GM19397 (cell line): ENCODE measurements around the gene RNF212.
"Not testable (repeated sequence)": the region's sequence is repeated elsewhere in the genome, so short reads cannot be mapped to it uniquely, and the experiment has no call there.

Experiments
- ATAC-seq: cut with Tn5 transposase; IDR thresholded peaks from one replicate; pipeline ENCODE4 v1.9.1; 2021; ENCODE audit warnings: mild to moderate bottlenecking, moderate library complexity; ENCODE audit not compliant: unreplicated experiment

RNF212 gene

GRCh38 chr4:1072830-1073446 lies 40.4 kb downstream of the RNF212 start:
- ATAC-seq = no peak

DNA sequence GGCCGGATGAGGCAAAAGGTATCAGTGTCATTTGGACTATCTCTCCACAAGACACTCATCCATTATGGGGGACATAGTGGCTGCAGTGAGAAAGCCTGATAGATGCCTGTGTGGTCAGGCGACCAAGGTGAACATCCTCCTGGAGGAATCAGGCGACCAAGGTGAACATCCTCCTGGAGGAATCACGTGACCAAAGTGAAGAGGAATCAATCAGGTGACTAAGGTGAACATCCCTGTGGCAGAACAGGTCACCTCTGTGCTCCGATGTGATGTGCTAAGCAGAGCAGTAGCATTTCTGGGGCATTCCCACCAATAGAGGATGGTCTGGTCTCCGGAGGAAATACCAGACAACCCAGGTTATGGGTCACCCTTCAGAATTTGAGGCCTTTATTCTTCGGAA lies 44.0 kb downstream of the RNF212 start:
- no peak for ATAC-seq

DNA sequence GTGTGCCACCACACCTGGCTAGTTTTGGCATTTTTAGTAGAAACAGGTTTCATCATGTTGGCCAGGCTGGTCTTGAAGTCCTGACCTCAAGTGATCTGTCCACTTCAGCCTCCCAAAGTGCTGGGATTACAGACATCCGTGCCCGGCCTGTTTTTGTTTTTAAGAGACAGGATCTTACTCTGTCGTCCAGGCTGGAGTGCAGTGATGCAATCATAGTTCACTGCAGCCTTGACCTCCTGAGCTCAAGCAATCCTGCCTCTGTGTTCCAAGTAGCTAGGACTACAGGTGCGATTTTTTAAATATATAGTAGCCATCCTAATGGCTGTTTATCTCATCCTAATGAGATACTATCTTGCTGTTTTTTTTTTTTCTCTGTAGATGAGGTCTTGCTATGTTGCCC lies 47.6 kb downstream of the RNF212 start:
- ATAC-seq = no peak

DNA sequence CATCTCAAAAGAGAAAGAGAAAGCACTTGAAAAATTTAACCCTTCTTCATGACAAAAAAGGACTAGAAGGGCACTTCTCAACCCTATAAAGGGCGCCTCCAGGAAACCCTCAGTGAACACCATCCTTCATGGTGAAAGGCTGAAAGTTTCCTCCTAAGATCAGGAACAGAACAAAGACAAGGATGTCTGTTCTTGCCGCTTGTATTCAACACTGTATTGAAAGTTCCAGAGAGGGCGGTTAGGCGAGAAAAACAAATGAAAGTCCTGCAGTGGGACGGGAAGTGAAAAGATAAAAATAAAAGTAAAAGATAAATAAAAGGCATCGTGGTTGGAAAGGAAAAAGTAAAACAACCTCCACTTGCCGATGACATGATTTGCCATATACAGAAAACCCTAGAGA lies 50.9 kb downstream of the RNF212 start:
- no peak for ATAC-seq

DNA sequence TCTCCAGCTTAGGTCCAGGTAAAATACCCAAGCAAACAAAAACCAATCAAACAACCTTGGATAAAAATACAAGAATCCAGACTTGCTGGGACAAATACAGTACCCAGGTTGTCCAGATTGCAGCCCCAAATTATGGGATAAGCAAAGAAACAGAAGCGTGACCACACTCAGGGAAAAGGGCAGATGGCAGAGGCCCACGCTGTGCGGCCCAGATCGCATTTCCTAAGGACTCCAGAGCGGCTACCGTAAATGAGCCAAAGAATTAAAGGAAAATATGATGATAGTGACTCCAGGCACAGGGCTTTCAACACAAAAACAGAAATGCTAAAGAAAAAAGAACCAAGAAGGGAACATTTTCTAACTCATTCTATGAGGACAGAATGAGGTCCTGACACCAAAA lies 51.6 kb downstream of the RNF212 start:
- ATAC-seq = no peak

GRCh38 chr4:1061056-1061700 lies 52.2 kb downstream of the RNF212 start:
- no peak for ATAC-seq

DNA sequence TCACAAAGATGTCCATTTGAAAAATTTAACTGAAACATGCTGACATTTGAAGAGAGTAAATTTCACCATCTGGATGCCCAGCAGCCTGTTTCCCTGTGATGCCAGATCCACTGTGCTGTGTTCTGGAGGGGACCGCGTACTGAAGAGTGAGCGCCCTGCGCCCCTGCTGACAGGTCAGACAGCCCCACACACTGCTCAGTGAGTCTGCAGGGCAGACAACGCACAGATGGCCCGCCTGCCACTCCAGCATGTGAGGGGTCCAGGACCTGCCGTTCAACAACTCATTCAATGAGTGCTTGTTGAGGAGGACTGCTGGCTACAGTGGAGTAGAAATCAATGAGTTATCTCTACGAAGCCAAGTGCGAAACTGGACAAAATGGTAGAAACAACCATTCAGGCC lies 52.7 kb downstream of the RNF212 start:
- ATAC-seq = no peak

- no peak for ATAC-seq
Observed at GRCh38 chr4:1060121-1060520, 53.2 kb downstream of the RNF212 start.

GRCh38 chr4:1058997-1059665 lies 54.2 kb downstream of the RNF212 start:
- no peak for ATAC-seq

- ATAC-seq = no peak
Observed at GRCh38 chr4:1058198-1058996, 55.0 kb downstream of the RNF212 start.

DNA sequence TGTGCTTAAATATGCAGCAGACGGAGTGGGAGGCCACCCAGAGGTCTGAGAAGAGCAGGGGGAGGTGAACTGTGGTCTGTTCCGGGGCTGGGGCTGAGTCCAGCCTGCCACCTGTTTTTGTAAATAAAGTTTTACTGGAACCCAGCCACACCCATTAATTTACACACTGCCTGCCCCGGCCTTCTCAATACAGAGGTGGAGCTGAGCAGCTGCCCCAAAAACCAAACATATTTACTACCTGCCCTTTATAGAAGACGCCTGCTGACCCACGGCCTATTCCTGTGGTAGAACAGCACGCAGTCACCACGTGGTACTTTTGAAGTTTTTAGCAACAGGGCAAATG lies 56.0 kb downstream of the RNF212 start:
- no peak for ATAC-seq

- ATAC-seq = no peak
Observed at GRCh38 chr4:1056671-1057402, 56.5 kb downstream of the RNF212 start.

- ATAC-seq = peak; percentile 67
Observed at GRCh38 chr4:1055721-1056590, 57.4 kb downstream of the RNF212 start.

- ATAC-seq = not testable (repeated sequence)
Observed at GRCh38 chr4:1055243-1055701, 58.1 kb downstream of the RNF212 start.

DNA sequence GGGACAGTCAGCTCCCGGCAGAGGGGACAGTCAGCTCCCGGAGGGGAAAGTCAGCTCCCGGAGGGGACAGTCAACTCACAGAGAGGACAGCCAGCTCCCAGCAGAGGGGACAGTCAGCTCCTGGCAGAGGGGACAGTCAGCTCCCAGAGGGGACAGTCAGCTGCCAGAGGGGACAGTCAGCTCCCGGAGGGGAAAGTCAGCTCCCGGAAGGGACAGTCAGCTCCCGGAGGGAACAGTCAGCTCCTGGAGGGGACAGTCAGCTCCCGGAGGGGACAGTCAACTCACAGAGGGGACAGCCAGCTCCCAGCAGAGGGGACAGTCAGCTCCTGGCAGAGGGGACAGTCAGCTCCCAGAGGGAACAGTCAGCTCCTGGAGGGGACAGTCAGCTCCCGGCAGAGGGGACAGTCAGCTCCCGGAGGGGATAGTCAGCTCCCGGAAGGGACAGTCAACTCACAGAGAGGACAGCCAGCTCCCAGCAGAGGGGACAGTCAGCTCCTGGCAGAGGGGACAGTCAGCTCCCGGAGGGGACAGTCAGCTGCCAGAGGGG lies 58.6 kb downstream of the RNF212 start:
- ATAC-seq = not testable (repeated sequence)

GRCh38 chr4:1053891-1054290 lies 59.5 kb downstream of the RNF212 start:
- not testable (repeated sequence) for ATAC-seq

GRCh38 chr4:1053080-1053661 lies 60.2 kb downstream of the RNF212 start:
- ATAC-seq = no peak

DNA sequence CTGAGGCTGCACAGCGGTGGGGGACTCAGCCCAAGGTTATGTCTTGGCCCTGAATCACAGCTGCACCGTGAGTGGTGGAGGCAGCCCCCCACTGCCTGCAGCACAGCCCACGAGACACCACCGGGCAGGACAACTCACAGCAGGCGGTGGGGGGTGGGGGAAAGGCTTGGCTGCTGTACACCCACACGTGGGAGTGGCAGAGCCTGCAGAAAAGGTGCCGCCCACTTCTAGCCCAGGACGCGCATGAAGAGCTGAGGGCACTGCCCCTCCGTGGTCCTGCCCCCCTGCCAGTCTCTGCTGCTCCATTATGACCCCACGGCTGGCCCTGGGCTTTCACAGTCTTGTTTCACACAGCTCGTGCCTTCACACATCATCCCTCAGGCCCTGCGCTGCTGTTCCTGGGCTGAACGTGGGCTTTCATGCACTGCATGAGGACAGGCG lies 61.1 kb downstream of the RNF212 start:
- ATAC-seq = no peak

- no peak for ATAC-seq
Observed at GRCh38 chr4:1051472-1051871, 61.9 kb downstream of the RNF212 start.
